GM12801 (cell line): ENCODE data around the gene WDR83.

ENCODE experiments used
- TF ChIP-seq, protein P1 (sequence below): IDR thresholded peaks from one replicate; pipeline ENCODE4 v1.5.1; 2011; ENCODE audit warnings: control low read depth; ENCODE audit not compliant: insufficient read length; ENCODE audit errors: extremely low read depth

WDR83 gene

DNA sequence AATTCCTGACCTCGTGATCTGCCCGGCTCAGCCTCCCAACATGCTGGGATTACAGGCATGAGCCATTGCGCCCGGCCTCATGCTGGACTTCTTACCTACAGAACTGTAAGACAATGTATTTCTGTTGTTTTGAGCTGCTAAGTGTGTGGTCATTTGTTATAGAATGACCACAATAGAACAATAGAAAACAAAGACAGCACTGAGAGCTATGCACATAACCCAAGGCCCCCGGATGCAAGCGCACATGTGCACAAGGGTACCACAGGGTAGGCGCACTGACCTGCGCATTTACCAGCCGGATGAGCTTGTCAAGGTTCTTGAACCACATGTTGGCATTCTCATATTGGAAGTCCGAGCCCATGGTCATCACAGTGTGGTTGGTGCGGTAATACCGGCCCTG is 5.6 kb upstream of the WDR83 start:
- TF ChIP-seq, protein P1, sequence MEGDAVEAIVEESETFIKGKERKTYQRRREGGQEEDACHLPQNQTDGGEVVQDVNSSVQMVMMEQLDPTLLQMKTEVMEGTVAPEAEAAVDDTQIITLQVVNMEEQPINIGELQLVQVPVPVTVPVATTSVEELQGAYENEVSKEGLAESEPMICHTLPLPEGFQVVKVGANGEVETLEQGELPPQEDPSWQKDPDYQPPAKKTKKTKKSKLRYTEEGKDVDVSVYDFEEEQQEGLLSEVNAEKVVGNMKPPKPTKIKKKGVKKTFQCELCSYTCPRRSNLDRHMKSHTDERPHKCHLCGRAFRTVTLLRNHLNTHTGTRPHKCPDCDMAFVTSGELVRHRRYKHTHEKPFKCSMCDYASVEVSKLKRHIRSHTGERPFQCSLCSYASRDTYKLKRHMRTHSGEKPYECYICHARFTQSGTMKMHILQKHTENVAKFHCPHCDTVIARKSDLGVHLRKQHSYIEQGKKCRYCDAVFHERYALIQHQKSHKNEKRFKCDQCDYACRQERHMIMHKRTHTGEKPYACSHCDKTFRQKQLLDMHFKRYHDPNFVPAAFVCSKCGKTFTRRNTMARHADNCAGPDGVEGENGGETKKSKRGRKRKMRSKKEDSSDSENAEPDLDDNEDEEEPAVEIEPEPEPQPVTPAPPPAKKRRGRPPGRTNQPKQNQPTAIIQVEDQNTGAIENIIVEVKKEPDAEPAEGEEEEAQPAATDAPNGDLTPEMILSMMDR: no peak

DNA sequence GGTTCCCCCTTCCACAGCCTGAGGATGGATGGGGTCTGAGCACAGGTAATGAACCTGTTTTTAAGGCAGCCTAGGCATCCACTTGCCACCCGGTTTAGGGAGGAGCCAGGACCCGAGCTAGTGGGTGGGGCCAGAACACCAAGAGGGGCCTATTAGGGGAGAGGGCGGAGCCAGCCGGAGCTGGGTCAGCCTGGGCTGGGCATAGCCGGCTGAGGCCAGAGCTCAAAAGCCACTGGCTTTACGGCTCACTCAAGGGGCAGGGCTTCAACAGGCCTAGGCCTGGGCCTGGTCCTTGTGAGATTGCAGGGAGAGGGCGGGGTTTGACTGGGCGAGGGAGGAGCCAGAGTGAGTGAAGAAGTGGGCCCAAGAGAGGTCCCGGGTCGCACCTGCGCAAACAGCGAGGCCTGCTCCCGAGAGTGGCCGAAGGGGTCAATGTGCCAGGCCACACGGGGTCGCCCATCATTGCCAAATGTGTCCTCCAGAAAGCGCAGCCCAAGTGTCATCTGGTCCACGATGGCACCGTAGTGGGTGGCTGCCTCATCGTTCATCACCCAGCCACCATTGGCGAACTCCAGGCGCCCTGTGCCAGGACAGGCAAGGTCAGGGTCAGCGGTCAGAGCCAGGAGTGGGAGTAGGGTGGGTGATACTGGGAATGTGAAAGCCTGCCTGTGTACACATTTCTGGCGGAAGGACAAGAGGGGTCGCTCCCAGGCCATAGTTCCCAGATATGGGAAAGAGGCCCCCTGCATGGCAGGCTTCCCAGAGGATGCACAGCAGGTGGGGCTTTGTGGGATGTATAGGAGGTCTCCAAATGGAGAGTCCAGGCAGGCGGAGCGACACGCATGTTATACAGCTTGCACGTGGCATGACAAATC is 2.0 kb upstream of the WDR83 start:
- TF ChIP-seq, protein P1: no peak

DNA sequence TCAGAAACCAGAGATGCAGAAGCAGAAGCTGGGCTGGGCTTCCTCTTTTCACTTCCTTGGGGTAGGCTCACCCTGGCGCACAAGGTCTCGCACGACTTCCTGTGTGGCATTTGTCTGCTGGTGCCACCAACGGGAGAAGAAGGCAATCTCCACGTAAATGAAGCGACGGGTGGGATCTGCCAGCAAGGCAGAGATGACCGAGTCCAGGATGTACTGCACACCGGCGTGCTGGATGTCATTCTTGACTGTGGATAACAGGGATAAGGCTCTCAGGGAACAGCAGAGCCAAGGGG is 1.4 kb upstream of the WDR83 start:
- TF ChIP-seq, protein P1: no peak

DNA sequence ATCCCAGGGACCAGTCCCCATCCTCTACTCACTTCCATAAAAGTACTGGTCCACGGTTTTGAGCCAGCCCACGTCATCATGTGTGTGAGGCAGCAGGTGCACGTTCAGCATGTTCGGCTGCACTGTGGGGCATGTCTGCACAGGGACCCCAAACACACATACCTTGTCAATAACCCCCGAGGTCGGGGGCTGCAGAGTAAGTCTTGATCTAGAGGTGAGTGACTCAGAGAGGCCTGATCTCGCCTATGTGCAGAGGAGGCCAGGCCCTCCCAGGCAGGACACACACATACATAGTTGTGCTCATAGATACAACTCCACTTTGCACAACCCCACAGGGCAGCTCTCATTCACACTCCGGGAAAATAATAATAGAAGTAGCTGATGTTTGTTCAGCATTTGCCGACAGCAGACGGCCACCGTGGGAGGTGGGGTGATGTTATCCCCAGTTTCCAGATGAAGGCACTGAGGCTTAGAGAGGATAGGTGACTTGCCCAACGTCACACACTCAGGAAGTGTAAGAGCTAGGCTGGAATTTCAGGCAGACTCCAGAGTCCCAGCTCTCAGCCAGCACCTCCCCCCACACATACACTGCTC is 839 bp upstream of the WDR83 start:
- TF ChIP-seq, protein P1: no peak

DNA sequence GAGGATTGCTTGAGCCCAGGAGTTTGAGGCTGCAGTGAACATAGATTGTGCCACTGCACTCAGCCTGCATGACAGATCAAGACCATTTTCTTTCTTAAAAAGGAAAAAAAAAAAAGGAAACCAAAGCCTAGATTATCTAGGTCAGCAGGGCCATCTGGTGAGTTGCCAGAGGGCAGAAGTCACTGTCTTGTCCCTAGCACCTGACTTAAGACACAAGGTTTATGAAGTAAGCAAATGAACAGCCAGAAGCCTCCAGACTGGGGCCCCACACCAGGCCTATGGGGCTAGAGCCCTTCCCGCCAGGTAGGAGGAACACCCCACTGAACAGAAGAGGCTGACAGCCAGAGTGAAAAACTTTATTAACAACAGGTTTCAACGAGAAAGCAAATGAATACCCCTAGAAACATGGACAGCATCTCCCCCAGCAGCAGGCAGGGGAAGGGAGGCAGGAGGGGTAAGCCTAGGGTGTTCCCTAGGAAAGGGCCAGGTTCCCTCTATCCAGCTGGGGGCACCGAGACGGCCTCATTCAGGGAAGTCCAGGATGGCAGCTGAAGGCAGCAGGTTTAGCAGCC is 1.2 kb downstream of the WDR83 start:
- TF ChIP-seq, protein P1: no peak

DNA sequence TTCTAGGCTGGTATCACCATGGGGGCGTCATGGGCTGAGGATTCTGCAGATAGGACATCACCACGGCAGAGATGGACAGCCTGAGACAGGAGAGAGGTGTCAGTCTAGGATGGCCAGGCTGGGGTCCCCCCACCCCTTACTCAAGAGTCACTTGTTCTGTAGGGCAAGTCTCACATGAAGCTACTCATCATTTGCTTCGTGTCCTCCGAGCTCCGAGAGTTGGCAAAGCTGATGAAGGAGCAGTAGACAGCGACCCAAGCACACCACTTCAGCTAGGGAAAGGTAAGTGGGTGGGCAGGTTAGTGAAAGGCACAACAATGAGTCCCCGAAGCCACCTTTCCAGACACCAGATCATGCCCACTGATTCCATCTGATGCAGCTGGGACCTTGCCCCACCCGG is 1.7 kb downstream of the WDR83 start:
- TF ChIP-seq, protein P1: no peak

DNA sequence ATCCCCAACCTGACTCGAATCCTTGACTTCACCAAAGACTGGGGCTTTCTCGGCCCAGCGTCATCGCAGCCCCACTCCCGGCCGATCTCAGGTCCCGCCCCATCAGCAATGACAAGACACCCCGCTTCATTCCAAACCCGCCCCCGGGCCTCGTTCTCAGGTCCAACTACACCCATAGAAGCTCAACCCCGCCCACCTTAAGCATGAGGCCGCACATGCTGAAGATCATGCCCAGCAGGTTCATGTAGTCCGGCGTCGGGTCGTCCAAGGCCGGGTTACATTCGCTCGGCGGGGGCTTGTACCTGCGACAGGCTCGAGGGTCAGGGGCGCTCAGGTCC is 2.3 kb downstream of the WDR83 start:
- TF ChIP-seq, protein P1: no peak
